ENCODE measurements around the gene DTX3.

DTX3 gene

DNA sequence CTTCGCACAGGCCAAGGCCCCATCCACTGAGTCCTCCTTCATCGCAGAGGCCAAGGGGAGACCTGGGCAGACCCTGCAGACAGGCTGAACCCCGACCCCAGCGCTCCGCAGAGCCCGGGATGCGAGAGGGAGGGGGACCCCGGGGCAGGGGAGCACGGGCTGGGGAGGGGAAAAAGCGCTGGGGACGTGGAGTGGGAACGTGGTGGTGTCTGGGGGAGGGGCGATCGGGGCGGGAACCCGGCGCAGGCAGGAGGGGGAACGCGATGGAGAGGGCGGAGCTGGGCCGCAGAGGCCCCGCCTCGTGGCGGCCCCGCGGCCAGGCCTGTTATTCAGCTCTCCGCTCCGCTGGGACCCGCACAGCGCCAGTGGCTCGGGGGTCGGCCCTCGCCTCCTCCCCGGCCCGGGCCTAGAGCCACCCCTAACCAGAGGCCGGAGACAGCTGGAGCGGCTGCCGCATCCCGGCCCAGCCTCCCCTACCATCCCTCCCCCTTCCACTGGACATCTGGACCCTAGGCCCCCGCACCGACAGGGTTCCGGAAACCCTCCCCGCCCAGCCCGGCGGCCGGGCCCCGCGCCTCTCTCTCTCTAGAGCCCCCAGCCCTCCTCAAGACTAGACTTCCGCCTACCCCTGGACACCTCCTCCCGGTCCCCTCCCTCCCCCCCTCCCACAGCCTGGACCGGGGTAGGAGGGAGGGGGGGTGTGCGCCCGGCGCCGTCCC, 6.6 kb downstream of the DTX3 start, which contains the start of gene ARHGEF25 (continued):
- TF ChIP-seq ZBTB1 (tag by site-specific recombination; IDR thresholded peaks at IDR 0.05) (no peak), ZNF248 (tag by site-specific recombination; IDR thresholded peaks at IDR 0.05) (no peak), ZNF114 (tag by site-specific recombination; IDR thresholded peaks at IDR 0.05) (no peak), ZNF10 (tag by site-specific recombination; IDR thresholded peaks at IDR 0.05) (peak; percentile 52; the same call in 1 of the 2 replicates), ZNF394 (tag by site-specific recombination; IDR thresholded peaks at IDR 0.05; ENCODE audit: borderline replicate concordance) (peak; percentile 44; the same call in 1 of the 2 replicates)
- TF ChIP-seq, protein P1, sequence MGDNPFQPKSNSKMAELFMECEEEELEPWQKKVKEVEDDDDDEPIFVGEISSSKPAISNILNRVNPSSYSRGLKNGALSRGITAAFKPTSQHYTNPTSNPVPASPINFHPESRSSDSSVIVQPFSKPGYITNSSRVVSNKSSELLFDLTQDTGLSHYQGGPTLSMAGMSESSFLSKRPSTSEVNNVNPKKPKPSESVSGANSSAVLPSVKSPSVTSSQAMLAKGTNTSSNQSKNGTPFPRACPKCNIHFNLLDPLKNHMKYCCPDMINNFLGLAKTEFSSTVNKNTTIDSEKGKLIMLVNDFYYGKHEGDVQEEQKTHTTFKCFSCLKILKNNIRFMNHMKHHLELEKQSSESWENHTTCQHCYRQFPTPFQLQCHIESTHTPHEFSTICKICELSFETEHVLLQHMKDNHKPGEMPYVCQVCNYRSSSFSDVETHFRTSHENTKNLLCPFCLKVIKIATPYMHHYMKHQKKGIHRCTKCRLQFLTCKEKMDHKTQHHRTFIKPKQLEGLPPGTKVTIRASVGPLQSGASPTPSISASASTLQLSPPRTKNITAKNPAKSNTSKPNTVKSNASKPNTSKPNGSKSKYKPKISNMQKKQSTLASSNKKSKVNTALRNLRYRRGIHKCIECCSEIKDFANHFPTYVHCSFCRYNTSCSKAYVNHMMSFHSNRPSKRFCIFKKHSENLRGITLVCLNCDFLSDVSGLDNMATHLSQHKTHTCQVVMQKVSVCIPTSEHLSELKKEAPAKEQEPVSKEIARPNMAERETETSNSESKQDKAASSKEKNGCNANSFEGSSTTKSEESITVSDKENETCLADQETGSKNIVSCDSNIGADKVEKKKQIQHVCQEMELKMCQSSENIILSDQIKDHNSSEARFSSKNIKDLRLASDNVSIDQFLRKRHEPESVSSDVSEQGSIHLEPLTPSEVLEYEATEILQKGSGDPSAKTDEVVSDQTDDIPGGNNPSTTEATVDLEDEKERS (tag by site-specific recombination; IDR thresholded peaks at IDR 0.05) = no peak

DNA sequence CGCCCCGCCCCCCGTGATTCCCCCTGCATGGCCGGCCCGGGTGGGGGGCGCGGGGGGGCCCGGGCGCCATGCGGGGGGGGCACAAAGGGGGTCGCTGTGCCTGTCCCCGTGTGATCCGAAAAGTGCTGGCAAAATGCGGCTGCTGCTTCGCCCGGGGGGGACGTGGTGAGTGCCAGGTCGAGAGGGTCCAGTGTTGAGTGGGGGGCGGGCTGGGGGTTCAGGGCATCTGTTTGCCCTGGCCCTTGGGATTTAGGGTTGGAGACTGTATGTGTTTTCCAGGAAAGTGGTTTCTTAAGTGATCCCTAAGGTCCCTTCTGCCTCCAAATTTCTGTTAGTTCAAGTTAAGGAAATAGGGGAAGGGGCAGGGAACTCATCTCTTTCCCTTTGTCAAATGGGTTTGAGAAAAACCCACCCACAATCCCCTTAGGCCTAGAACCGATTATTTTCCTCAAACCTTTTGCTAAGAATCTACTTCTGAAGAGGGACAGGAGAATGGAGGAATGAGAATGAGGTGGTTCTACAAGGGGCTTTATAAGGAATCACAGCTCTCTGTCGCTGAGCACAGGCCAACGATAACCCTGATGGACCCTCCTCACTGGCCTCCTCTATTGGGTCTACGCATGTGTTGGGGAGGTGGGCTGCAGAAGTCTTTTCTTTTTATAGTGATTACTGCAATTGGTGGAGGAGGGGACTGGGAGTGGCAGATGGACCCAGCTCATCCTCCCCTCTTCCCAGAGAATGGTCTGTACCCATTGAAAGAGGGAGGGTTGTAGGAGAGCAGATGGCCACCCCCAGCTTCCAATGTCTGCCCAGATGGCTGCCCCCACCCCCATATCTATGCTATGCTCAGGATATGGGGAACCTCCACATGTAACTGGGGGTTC, 7.4 kb downstream of the DTX3 start:
- Histone ChIP-seq H3K9me3 (ENCODE audit: control insufficient read depth, insufficient read depth, low read depth, low read length) (no peaks in the 10 kb centered on the region), H3K36me3 (ENCODE audit: control insufficient read depth in 2 of 2, insufficient read depth in 1 of 2, low read length in 2 of 2) (peaks cover 0 to 61% of the 10 kb centered on the region in 2 experiments; a peak in 1 of 3 replicates), H3K4me3 (ENCODE audit: low read depth, low read length) (peak overlapping the region; percentile 63), H3K27ac (ENCODE audit: extremely low read depth, low read depth, low read length) (no peak overlapping the region), H3K4me1 (ENCODE audit: control insufficient read depth, insufficient read depth, low read length) (peaks cover 2% of the 10 kb centered on the region)
- peak; percentile 37; the same call in 1 of the 2 replicates for TF ChIP-seq ZNF366 (tag by site-specific recombination; conservative IDR thresholded peaks at IDR 0.05)
- TF ChIP-seq, protein P2, sequence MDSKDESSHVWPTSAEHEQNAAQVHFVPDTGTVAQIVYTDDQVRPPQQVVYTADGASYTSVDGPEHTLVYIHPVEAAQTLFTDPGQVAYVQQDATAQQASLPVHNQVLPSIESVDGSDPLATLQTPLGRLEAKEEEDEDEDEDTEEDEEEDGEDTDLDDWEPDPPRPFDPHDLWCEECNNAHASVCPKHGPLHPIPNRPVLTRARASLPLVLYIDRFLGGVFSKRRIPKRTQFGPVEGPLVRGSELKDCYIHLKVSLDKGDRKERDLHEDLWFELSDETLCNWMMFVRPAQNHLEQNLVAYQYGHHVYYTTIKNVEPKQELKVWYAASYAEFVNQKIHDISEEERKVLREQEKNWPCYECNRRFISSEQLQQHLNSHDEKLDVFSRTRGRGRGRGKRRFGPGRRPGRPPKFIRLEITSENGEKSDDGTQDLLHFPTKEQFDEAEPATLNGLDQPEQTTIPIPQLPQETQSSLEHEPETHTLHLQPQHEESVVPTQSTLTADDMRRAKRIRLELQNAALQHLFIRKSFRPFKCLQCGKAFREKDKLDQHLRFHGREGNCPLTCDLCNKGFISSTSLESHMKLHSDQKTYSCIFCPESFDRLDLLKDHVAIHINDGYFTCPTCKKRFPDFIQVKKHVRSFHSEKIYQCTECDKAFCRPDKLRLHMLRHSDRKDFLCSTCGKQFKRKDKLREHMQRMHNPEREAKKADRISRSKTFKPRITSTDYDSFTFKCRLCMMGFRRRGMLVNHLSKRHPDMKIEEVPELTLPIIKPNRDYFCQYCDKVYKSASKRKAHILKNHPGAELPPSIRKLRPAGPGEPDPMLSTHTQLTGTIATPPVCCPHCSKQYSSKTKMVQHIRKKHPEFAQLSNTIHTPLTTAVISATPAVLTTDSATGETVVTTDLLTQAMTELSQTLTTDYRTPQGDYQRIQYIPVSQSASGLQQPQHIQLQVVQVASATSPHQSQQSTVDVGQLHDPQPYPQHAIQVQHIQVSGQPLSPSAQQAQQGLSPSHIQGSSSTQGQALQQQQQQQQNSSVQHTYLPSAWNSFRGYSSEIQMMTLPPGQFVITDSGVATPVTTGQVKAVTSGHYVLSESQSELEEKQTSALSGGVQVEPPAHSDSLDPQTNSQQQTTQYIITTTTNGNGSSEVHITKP (tag by site-specific recombination; IDR thresholded peaks at IDR 0.05) = peak; percentile 92
- no peak for TF ChIP-seq SP2 (tag by site-specific recombination; IDR thresholded peaks at IDR 0.05)
- TF ChIP-seq ZNF223 (tag by site-specific recombination; IDR thresholded peaks at IDR 0.05) = no peak
- TF ChIP-seq, protein P3, sequence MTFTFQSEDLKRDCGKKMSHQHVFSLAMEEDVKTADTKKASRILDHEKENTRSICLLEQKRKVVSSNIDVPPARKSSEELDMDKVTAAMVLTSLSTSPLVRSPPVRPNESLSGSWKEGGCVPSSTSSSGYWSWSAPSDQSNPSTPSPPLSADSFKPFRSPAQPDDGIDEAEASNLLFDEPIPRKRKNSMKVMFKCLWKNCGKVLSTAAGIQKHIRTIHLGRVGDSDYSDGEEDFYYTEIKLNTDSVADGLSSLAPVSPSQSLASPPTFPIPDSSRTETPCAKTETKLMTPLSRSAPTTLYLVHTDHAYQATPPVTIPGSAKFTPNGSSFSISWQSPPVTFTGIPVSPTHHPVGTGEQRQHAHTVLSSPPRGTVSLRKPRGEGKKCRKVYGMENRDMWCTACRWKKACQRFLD (tag by site-specific recombination; IDR thresholded peaks at IDR 0.05) = no peak
- no peak for TF ChIP-seq BCL11A (tag by site-specific recombination; IDR thresholded peaks at IDR 0.05; ENCODE audit: low read depth)
- TF ChIP-seq, protein P4, sequence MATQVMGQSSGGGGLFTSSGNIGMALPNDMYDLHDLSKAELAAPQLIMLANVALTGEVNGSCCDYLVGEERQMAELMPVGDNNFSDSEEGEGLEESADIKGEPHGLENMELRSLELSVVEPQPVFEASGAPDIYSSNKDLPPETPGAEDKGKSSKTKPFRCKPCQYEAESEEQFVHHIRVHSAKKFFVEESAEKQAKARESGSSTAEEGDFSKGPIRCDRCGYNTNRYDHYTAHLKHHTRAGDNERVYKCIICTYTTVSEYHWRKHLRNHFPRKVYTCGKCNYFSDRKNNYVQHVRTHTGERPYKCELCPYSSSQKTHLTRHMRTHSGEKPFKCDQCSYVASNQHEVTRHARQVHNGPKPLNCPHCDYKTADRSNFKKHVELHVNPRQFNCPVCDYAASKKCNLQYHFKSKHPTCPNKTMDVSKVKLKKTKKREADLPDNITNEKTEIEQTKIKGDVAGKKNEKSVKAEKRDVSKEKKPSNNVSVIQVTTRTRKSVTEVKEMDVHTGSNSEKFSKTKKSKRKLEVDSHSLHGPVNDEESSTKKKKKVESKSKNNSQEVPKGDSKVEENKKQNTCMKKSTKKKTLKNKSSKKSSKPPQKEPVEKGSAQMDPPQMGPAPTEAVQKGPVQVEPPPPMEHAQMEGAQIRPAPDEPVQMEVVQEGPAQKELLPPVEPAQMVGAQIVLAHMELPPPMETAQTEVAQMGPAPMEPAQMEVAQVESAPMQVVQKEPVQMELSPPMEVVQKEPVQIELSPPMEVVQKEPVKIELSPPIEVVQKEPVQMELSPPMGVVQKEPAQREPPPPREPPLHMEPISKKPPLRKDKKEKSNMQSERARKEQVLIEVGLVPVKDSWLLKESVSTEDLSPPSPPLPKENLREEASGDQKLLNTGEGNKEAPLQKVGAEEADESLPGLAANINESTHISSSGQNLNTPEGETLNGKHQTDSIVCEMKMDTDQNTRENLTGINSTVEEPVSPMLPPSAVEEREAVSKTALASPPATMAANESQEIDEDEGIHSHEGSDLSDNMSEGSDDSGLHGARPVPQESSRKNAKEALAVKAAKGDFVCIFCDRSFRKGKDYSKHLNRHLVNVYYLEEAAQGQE (tag by site-specific recombination; IDR thresholded peaks at IDR 0.05) = no peak
- CTCF ChIA-PET = interaction anchor here (0.5 to 5.7 kb wide), 4 partner anchors 10 to 379 kb away, joined by 3 to 54 read pairs (median 4); no protein-coding TSS in a partner anchor
- POLR2A ChIA-PET = interaction anchor here (0.6 to 1.4 kb wide), 6 partner anchors 8 to 303 kb away, joined by 3 to 7 read pairs (median 4); partner anchors contain the start of gene PIP4K2C
